GM23338 (cell line): ENCODE data around the gene TRA2B. TPM values are rescaled to one million over a fixed set of nuclear protein-coding genes. Genes with fewer than 3 reads are reported as not detected.

Experiments
- ATAC-seq: fragments of 200-7000 bp; cut with Tn5 transposase; 3 replicates; pipeline ENCODE4 v1.9.1; 2020
- DNase-seq: peaks from one replicate; pipeline ENCODE4 v3.0.0-alpha.2; 2015; ENCODE audit warnings: low spot score
- H2AFZ ChIP-seq: fragments of 200-600 bp; sonication (generic); 2 replicates; pipeline ENCODE4 v1.8.0; 2016; ENCODE audit warnings: antibody characterized with exemption, mild to moderate bottlenecking, moderate library complexity
- H3F3A ChIP-seq: fragments of 200-600 bp; sonication (generic); replicated peaks from 2 replicates; pipeline ENCODE4 v1.8.0; 2017; ENCODE audit warnings: antibody characterized with exemption, mixed run types, low read depth
- H3K27ac ChIP-seq: fragments of 200-600 bp; sonication (generic); 2 replicates; pipeline ENCODE4 v1.6.1; 2016; ENCODE audit warnings: low read depth
- H3K27me3 ChIP-seq: fragments of 200-600 bp; sonication (generic); 2 replicates; pipeline ENCODE4 v1.8.0; 2016; ENCODE audit warnings: mild to moderate bottlenecking, mixed run types, moderate library complexity; ENCODE audit not compliant: insufficient read depth
- H3K36me3 ChIP-seq: fragments of 200-600 bp; sonication (generic); 2 replicates; pipeline ENCODE4 v1.8.0; 2016; ENCODE audit warnings: mild to moderate bottlenecking; ENCODE audit not compliant: insufficient read depth
- H3K4me1 ChIP-seq: fragments of 200-600 bp; sonication (generic); 2 replicates; pipeline ENCODE4 v1.8.0; 2016; ENCODE audit warnings: mild to moderate bottlenecking, moderate library complexity; ENCODE audit not compliant: insufficient read depth
- H3K4me2 ChIP-seq: fragments of 200-600 bp; sonication (generic); 2 replicates; pipeline ENCODE4 v1.7.1; 2017; ENCODE audit warnings: mixed run types
- H3K4me3 ChIP-seq: fragments of 200-600 bp; sonication (generic); 2 replicates; pipeline ENCODE4 v1.6.1; 2016; ENCODE audit warnings: mixed run types
- H3K79me2 ChIP-seq: fragments of 200-600 bp; sonication (generic); replicated peaks from 2 replicates; pipeline ENCODE4 v1.8.0; 2017; ENCODE audit warnings: mild to moderate bottlenecking; ENCODE audit not compliant: insufficient read depth
- H3K9me2 ChIP-seq: fragments of 200-600 bp; sonication (generic); 2 replicates; pipeline ENCODE4 v1.8.0; 2017; ENCODE audit not compliant: insufficient read depth
- H4K20me1 ChIP-seq: fragments of 200-600 bp; sonication (generic); replicated peaks from 2 replicates; pipeline ENCODE4 v1.8.0; 2017; ENCODE audit warnings: mild to moderate bottlenecking; ENCODE audit not compliant: insufficient read depth
- H3K27ac Mint-ChIP-seq: 2 replicates; pipeline ENCODE4 v1.8.0; 2020; ENCODE audit warnings: inconsistent platforms, mild to moderate bottlenecking, moderate library complexity, mixed read lengths
- H3K27me3 Mint-ChIP-seq: 3 replicates; pipeline ENCODE4 v1.8.0; 2022; ENCODE audit warnings: low read depth, mild to moderate bottlenecking, moderate library complexity, mixed read lengths, inconsistent platforms; ENCODE audit not compliant: insufficient read depth, poor library complexity
- H3K36me3 Mint-ChIP-seq: 3 replicates; pipeline ENCODE4 v1.8.0; 2021; ENCODE audit warnings: low read depth, mild to moderate bottlenecking, inconsistent platforms, moderate library complexity, mixed read lengths
- H3K4me1 Mint-ChIP-seq: 3 replicates; pipeline ENCODE4 v1.8.0; 2020; ENCODE audit warnings: mild to moderate bottlenecking, inconsistent platforms, mixed read lengths
- H3K4me3 Mint-ChIP-seq: 3 replicates; pipeline ENCODE4 v1.8.0; 2021; ENCODE audit warnings: moderate library complexity, mild to moderate bottlenecking, inconsistent platforms, mixed read lengths
- H3K9me3 Mint-ChIP-seq: 3 replicates; pipeline ENCODE4 v1.8.0; 2020; ENCODE audit warnings: moderate library complexity, mild to moderate bottlenecking, inconsistent platforms, mixed read lengths
- EZH2 ChIP-seq: fragments of 200-600 bp; sonication (generic); IDR thresholded peaks from one replicate; pipeline ENCODE4 v1.8.0; 2017; ENCODE audit warnings: antibody characterized with exemption, mild to moderate bottlenecking, low read depth; ENCODE audit not compliant: unreplicated experiment
- NANOG ChIP-seq: IDR thresholded peaks from 2 replicates; pipeline ENCODE4 v1.6.1; 2016; ENCODE audit warnings: antibody characterized with exemption, borderline replicate concordance
- POLR2AphosphoS5 ChIP-seq: IDR thresholded peaks from 2 replicates; pipeline ENCODE4 v1.6.1; 2016; ENCODE audit warnings: antibody characterized with exemption, low read depth
- REST ChIP-seq: IDR thresholded peaks from one replicate; pipeline ENCODE4 v1.6.1; 2018; ENCODE audit warnings: antibody characterized with exemption; ENCODE audit not compliant: unreplicated experiment
- STAT1 ChIP-seq: IDR thresholded peaks from one replicate; pipeline ENCODE4 v1.6.1; 2016; ENCODE audit warnings: antibody characterized with exemption; ENCODE audit not compliant: unreplicated experiment
- ZNF114 ChIP-seq: fragments of 250-450 bp; sonication (Bioruptor Pico); IDR thresholded peaks from 2 replicates; pipeline ENCODE4 v1.5.0; 2020; ENCODE audit warnings: mild to moderate bottlenecking, moderate library complexity
- ZNF331 ChIP-seq: fragments of 250-450 bp; sonication (Bioruptor Pico); IDR thresholded peaks from 2 replicates; pipeline ENCODE4 v1.5.0; 2020; ENCODE audit warnings: low read depth, mild to moderate bottlenecking, moderate library complexity
- ZNF462 ChIP-seq: fragments of 250-450 bp; sonication (Bioruptor Pico); IDR thresholded peaks from 2 replicates; pipeline ENCODE4 v1.5.0; 2020; ENCODE audit warnings: mild to moderate bottlenecking, moderate library complexity
- polyA plus RNA-seq: library from polyadenylated mRNA; unstranded; fragments of >200 nt; fragmentation: Nextera tagmentation; extraction: Ambion mirVana; gene quantifications from 2 replicates; pipeline ENCODE4 v1.2.1, GENCODE V29; 2016
- total RNA-seq: library from RNA; depleted of rRNA; stranded (reverse); fragments of >200 nt; shearing (Covaris generic); gene quantifications from 2 replicates; pipeline ENCODE4 v1.2.3, GENCODE V29; 2014

TRA2B gene
- total and polyA plus RNA-seq, 2 experiments from 2014 or later, result 360 to 602 TPM

- TF ChIP-seq ZNF462 (CRISPR knock-in tag) (no peak), ZNF331 (no peak), NANOG (no peak)
These were observed 27.7 kb upstream of the TRA2B start (continued) for GRCh38 chr3:185965496-185965895.

- Mint-ChIP-seq H3K9me3 (peaks cover 7% of the 10 kb centered on the region), H3K27me3 (peaks cover 1% of the 10 kb centered on the region), H3K4me1 (no peaks in the 10 kb centered on the region; the same call in 2 of the 3 replicates), H3K4me3 (no peak overlapping the region), H3K27ac (no peak overlapping the region), H3K36me3 (no peaks in the 10 kb centered on the region)
- DNase-seq (no peak), ATAC-seq (no peak)
- Histone ChIP-seq H3K36me3 (no peaks in the 10 kb centered on the region), H2AFZ (no peak overlapping the region), H3K9me2 (no peaks in the 10 kb centered on the region), H3K4me2 (no peak overlapping the region), H4K20me1 (no peaks in the 10 kb centered on the region), H3K27ac (no peak overlapping the region), H3K79me2 (no peaks in the 10 kb centered on the region), H3F3A (no peaks in the 10 kb centered on the region), H3K27me3 (no peaks in the 10 kb centered on the region), H3K4me1 (peaks cover 13% of the 10 kb centered on the region), H3K4me3 (no peak overlapping the region)
- TF ChIP-seq REST (no peak), EZH2 (no peak), POLR2AphosphoS5 (no peak), STAT1 (no peak), ZNF114 (no peak)
These were observed 23.9 kb upstream of the TRA2B start for GRCh38 chr3:185961675-185962232.
